CD4-positive, alpha-beta T cell treated with Interferon gamma for 1 hour (primary cell): Measurements from ENCODE around the gene RBM15.

ENCODE experiments used
- DNase-seq: peaks from one replicate; pipeline ENCODE4 v3.0.0-alpha.2; 2020

The RBM15 gene, protein sequence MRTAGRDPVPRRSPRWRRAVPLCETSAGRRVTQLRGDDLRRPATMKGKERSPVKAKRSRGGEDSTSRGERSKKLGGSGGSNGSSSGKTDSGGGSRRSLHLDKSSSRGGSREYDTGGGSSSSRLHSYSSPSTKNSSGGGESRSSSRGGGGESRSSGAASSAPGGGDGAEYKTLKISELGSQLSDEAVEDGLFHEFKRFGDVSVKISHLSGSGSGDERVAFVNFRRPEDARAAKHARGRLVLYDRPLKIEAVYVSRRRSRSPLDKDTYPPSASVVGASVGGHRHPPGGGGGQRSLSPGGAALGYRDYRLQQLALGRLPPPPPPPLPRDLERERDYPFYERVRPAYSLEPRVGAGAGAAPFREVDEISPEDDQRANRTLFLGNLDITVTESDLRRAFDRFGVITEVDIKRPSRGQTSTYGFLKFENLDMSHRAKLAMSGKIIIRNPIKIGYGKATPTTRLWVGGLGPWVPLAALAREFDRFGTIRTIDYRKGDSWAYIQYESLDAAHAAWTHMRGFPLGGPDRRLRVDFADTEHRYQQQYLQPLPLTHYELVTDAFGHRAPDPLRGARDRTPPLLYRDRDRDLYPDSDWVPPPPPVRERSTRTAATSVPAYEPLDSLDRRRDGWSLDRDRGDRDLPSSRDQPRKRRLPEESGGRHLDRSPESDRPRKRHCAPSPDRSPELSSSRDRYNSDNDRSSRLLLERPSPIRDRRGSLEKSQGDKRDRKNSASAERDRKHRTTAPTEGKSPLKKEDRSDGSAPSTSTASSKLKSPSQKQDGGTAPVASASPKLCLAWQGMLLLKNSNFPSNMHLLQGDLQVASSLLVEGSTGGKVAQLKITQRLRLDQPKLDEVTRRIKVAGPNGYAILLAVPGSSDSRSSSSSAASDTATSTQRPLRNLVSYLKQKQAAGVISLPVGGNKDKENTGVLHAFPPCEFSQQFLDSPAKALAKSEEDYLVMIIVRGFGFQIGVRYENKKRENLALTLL

DNA sequence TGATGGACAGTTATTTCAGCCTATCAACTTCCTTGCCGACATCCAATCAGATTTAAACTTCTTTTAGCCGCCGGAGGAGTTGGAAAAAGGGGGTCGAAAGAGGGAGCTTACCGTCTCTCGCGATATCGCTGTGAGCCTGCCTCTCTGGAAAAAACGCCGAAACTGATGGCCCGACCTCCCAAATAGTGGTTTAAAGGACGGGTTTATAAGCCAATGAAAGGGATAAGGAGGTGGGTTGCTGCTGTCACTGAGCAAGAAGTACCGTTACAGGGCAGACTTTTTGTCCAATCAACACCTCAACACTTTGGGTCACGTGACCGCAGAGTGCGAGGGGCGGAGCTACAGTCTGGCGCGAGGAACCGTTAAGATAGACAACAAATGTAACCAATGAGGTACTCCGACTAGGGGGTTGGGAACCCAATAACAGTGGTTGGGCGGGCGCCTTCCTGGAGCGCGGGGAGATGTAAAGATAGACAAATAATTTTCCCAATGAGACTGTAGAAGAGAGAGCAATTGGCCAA lies at the start of gene RBM15:
TSS of gene RBM15 (plus strand) at position 492 of the 521 bp plus-strand sequence. CDS start at position 521, 29 bp downstream.
- peak; percentile 99 for DNase-seq

GRCh38 chr1:110291241-110292030 lies 47.7 kb upstream of the RBM15 start:
- DNase-seq, result no peak

DNA sequence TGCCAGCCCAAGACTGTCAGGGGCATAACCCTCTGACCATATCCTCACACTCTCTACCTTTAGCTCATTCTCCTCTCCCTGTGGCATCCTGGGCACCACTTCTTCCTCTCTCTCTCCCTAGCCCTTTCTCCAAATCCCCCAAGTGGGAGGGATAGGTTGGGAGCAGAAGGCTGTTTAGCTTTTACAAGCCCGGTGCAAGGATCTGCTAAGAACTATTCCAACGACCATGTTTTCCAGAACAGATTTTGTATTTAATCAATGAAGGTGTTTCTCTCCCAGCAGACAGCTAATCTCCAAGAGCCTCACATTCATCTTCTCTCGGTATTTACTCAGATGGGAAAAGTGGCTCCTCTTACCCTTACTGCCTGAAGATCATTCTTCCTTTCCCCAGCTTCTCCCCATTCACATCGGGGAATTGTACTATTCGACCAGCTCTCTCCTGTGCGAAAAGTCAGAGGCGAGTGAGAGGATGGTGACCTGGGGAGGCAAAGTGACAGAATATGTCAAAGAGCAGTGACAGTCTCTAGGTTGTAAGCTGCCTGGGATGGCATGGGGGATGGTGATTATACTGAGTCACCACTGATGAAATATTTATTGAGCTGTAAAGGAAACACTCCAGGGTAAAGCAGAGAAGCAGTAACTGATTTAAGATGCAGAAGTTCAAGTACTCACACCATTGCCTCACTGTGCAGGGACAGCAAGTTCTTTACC lies 47.0 kb upstream of the RBM15 start:
- no peak for DNase-seq

GRCh38 chr1:110293601-110294104 lies 45.5 kb upstream of the RBM15 start:
- DNase-seq, result no peak

GRCh38 chr1:110294308-110294707 lies 44.9 kb upstream of the RBM15 start:
- DNase-seq, result no peak

- no peak for DNase-seq
These were observed 40.2 kb upstream of the RBM15 start for GRCh38 chr1:110298991-110299390.

GRCh38 chr1:110300412-110301085 lies 38.6 kb upstream of the RBM15 start:
- DNase-seq, result no peak

- DNase-seq, result no peak
These were observed 36.3 kb upstream of the RBM15 start for GRCh38 chr1:110302836-110303235.

DNA sequence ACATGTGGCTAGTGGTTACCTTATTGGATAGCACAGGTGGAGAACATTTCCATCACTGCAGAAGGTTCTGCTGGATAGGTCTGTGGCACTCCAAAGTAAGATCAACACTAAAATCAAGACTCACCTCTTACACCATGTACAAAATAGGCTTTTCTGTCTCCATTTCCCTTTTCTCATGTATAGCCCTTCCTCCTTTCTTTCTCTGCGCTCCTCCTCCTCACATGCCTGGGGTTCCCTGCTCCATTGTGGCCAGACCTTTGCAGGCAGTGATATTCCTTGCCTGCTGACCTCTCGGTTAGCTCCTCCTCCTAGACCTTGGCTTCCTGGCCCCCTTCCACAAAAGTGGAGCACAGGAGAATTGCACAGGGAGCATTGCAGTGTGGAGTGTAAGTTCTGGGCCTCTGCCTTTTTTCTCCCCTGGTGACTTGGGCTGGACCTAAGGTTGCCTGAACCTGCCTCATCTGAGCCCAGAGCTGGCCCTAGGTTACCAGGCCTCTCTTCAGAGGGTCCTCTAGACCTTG lies 33.2 kb upstream of the RBM15 start:
- no peak for DNase-seq

GRCh38 chr1:110307239-110307974 lies 31.8 kb upstream of the RBM15 start:
- DNase-seq, result no peak

DNA sequence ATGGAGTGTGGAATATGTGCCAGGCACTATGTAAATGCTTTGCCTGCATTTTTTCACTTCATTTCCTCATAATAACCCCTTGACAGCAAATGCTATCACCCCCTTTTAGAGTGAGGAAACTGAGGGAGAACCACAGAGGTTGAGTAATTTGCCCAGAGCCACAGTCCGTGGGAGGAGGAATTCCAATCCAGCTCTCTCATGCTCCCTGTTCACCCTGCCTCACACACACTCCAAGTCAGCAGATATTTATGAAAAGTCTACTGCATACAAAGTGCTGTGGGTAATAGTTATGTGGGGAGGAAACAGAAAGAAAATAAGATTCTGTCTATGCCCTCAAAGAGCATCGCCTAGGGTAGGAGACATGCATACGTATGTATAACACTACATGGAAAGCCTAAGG lies 30.9 kb upstream of the RBM15 start:
- DNase-seq, result no peak

GRCh38 chr1:110309139-110309538 lies 30.0 kb upstream of the RBM15 start:
- DNase-seq, result no peak

DNA sequence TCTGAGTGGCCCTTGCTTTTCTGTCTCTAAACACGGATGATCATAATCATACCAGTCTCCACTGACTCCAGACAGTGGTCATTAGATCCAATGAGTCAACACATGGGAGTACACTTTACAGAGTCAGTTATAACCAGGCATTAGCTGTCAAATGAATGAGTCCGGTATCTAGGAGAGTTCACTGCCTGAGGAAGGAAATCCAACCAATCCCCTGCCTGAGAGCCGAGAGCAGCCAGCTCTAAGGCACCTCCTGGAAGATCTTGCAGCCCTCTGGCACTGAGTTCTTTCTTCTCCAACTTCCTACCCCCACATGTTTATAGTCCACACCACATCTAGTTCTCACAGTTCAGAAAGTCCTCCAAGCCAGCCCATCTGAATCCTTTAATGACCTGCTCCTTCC lies 29.4 kb upstream of the RBM15 start:
- no peak for DNase-seq

GRCh38 chr1:110310300-110310699 lies 28.9 kb upstream of the RBM15 start:
- no peak for DNase-seq

DNA sequence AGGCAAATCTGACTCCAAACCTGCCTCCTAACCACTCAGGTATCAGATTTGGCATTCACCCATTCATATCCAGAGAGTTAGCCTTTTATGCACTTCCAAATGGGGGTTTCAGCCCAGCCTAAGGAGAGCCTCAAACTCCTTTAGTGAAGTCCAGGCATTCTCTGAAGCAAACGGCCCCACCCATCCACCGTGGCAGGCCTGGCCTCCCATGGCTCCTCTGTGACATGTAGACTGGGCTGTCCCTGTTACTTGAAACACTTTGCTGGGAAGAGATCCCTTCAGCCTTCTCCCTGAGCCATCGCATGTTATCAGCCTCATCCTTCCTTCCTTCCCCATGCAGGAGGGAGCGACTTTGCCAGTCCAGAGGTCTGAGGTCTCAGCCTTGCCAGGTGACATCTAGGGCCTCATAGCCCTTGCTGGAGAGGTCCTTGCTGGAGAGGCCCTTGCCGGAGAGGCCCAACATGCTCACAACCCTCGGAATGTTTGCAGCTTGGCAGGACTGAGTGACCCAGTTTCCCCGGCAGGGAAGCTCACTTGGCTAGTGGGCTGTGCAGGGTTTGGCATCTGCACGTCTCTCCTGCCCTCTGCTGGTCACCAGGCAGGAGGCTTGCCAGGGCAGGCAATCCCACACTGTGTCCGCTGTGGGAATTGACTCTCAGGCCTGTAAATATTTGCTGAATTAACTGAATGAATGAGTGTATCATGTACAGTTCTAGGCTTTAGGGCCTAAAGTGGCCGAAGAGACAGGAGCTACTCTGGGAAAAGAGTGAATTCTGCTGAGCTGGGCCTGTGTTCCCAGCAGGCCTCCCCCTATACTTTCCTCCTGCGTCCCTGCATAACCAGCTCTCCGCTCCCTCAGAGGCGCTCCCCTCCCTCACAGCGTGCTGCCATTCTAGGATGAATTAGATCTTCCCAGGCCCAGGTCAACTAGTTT lies 26.7 kb upstream of the RBM15 start:
- DNase-seq, result peak; percentile 74

DNA sequence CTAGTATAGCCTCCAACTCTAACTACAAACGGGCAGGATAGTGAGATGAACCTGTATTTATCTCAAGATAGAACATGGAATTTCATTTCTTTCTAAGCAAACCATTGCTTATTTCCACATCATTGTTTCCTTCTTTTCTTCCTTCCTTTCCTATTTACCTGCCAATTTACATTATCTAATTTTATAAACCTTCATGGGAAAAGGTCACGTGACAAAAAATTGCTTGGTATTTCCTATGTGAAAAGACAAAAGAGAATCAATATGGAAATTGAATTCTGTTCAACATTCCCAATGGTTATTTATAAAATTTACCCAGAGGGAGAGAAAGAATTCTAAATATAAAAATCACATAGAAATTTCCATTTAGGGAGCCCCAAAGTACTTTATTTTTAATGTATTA lies 22.4 kb upstream of the RBM15 start:
- no peak for DNase-seq

- DNase-seq, result no peak
These were observed 21.1 kb upstream of the RBM15 start for GRCh38 chr1:110318046-110318445.

DNA sequence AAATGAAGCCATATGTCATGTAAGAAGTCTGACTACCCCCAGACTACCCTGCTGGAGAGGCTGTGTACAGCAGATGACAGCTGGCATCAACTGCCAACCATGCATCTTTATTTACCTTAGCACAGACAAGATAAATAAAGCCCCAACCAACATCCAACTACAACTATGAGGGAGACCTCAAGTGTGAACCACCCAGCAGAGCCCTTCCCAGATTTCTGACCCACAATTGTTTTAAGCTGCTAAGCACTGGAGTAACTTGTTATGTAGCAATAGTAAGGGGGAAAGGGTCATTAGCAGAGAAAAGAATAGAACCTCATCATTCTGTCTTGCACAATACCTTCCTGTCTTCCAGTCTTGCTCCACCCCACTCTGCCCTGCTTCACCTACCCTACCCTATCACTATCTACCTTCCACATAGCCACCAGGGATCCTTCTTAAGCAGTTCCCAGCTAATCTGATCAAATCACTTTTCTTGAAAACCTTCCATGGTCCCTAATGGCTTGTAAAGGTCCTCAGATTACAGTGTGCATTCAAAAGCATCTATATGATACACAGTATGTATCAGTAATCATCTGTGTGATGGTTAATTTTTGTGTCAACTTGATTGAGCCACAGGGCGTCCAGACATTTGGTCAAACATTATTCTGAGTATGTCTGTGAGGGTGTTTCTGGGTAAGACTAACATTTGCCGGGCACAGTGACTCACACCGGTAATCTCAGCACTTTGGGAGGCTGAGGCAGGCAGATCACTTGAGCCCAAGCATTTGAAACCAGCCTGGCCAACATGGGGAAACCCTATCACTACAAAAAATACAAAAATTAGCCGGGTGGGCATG lies 19.6 kb upstream of the RBM15 start:
- DNase-seq, result no peak
